K562 (cell line): ENCODE results near the gene CCSER1. TPM values are rescaled to one million over a fixed set of nuclear protein-coding genes. Genes with fewer than 3 reads are reported as not detected.

Experiments used
- ATAC-seq: fragments of 200-7000 bp; cut with Tn5 transposase; 3 replicates; pipeline ENCODE4 v1.9.1; 2020; ENCODE audit warnings: moderate library complexity
- BruUV-seq: library from RNA; stranded (reverse); fragments of 400-500 nt; replicated peaks from 2 replicates; lab custom pipeline; 2021; lab: Mats Ljungman, UMichigan
- CTCF ChIA-PET: fragments of 300-600 bp; formaldehyde crosslinking; extraction: SDS; loops from one replicate; lab custom pipeline; 2021; ENCODE audit warnings: low intra/inter-chr PET ratio; lab: Yijun Ruan, JAX
- POLR2A ChIA-PET: fragments of 300-600, 350-650 bp; sonication (Branson Sonifier 250); formaldehyde crosslinking; extraction: SDS; loops from one replicate; lab custom pipeline; 2021; ENCODE audit warnings: antibody characterized with exemption, inconsistent platforms; lab: Yijun Ruan, JAX
- DNase-seq, 4 experiments: peaks; one replicate each; pipeline versions ENCODE4 v3.0.0 to v3.0.0-alpha.2; 2011 to 2018; ENCODE audit warnings: low spot score in 3 of 4, mixed read lengths in 3 of 4; ENCODE audit errors: extremely low read depth in 1 of 4
- FAIRE-seq: peaks from 2 replicates; lab custom pipeline; 2011; peaks lifted over from hg19 to GRCh38; lab: Jason Lieb, UNC
- H2AFZ ChIP-seq: 2 replicates; pipeline ENCODE4 v1.6.0; 2011; ENCODE audit warnings: low read depth, low read length, control low read depth, inconsistent platforms
- H3K27ac ChIP-seq: fragments of 200-600 bp; 3 replicates; pipeline ENCODE4 v1.8.0; 2011; ENCODE audit warnings: low read depth, mild to moderate bottlenecking, control low read depth, inconsistent platforms, low read length, moderate library complexity, mixed read lengths; ENCODE audit errors: extremely low read depth
- H3K27me3 ChIP-seq, 2 experiments: fragments of 300-600 bp in 1 of 2; 2 replicates in 1 of 2; 3 replicates in 1 of 2; pipeline versions ENCODE4 v1.6.0 to v1.8.0; 2011; ENCODE audit warnings: inconsistent platforms in 2 of 2, low read length in 2 of 2, mild to moderate bottlenecking in 1 of 2, mixed read lengths in 1 of 2, moderate library complexity in 1 of 2; ENCODE audit not compliant: control insufficient read depth in 2 of 2, insufficient read depth in 2 of 2
- H3K36me3 ChIP-seq: fragments of 300-600 bp; 3 replicates; pipeline ENCODE4 v1.8.0; 2011; ENCODE audit warnings: mild to moderate bottlenecking, low read length, inconsistent platforms; ENCODE audit not compliant: control insufficient read depth, insufficient read depth
- H3K4me1 ChIP-seq, 2 experiments: fragments of 200-600 bp in 1 of 2; replicated peaks in 1 of 2; 2 replicates in 1 of 2; 3 replicates in 1 of 2; pipeline versions ENCODE4 v1.5.1 to v1.8.0; 2011; ENCODE audit warnings: inconsistent platforms in 2 of 2, low read length in 2 of 2, mild to moderate bottlenecking in 1 of 2, mixed read lengths in 1 of 2, moderate library complexity in 1 of 2; ENCODE audit not compliant: control insufficient read depth in 2 of 2, insufficient read depth in 2 of 2
- H3K4me2 ChIP-seq: 2 replicates; pipeline ENCODE4 v1.6.1; 2011; ENCODE audit warnings: low read length, control low read depth, inconsistent platforms, mixed read lengths; ENCODE audit not compliant: insufficient read depth
- H3K4me3 ChIP-seq: fragments of 200-600 bp; sonication (generic), shearing (Covaris generic); 2 replicates; pipeline ENCODE4 v1.5.1; 2016; ENCODE audit warnings: control low read depth, inconsistent platforms
- H3K79me2 ChIP-seq: fragments of 200-600 bp; 3 replicates; pipeline ENCODE4 v1.8.0; 2011; ENCODE audit warnings: low read length, inconsistent platforms; ENCODE audit not compliant: control insufficient read depth, insufficient read depth
- H3K9ac ChIP-seq, 2 experiments: 2 replicates each; pipeline versions ENCODE4 v1.6.0 to v1.6.1; 2011; ENCODE audit warnings: low read depth in 2 of 2, low read length in 2 of 2, control low read depth in 1 of 2, inconsistent platforms in 1 of 2, mild to moderate bottlenecking in 1 of 2, mixed read lengths in 1 of 2; ENCODE audit not compliant: insufficient read depth in 1 of 2
- H3K9me1 ChIP-seq: one replicate; pipeline ENCODE4 v1.6.0; 2011; ENCODE audit warnings: inconsistent platforms, mild to moderate bottlenecking, low read length, moderate library complexity; ENCODE audit not compliant: control insufficient read depth, insufficient read depth
- H3K9me3 ChIP-seq: replicated peaks from 2 replicates; pipeline ENCODE4 v1.5.1; 2011; ENCODE audit warnings: low read depth, low read length, inconsistent platforms; ENCODE audit not compliant: control insufficient read depth, insufficient read depth
- H4K20me1 ChIP-seq: replicated peaks from 2 replicates; pipeline ENCODE4 v1.6.1; 2011; ENCODE audit warnings: low read length, inconsistent platforms, mixed read lengths; ENCODE audit not compliant: control insufficient read depth, insufficient read depth
- ARID1B ChIP-seq: fragments of 450-650 bp; IDR thresholded peaks from 2 replicates; pipeline ENCODE4 v1.6.1; 2016; ENCODE audit warnings: antibody characterized with exemption, mild to moderate bottlenecking, inconsistent platforms
- BCL6 ChIP-seq: fragments of 250-450 bp; sonication (Bioruptor Pico); IDR thresholded peaks from 2 replicates; pipeline ENCODE4 v1.4.0; 2020
- CTCF ChIP-seq, 3 experiments: IDR thresholded peaks in 2 of 3; conservative IDR thresholded peaks in 1 of 3; 2 replicates each; pipeline ENCODE4 v1.5.1; 2011 to 2012; ENCODE audit warnings: low read length in 3 of 3, mild to moderate bottlenecking in 3 of 3, control low read depth in 2 of 3, improper control_type of control experiment in 1 of 3, inconsistent platforms in 1 of 3, low read depth in 1 of 3, mixed read lengths in 1 of 3, moderate library complexity in 1 of 3; ENCODE audit not compliant: insufficient read depth in 2 of 3
- FOXK2 ChIP-seq, 2 experiments: fragments of 450-650 bp; IDR thresholded peaks in 1 of 2; conservative IDR thresholded peaks in 1 of 2; 2 replicates each; pipeline ENCODE4 v1.6.1; 2016; ENCODE audit warnings: low read depth in 2 of 2, mild to moderate bottlenecking in 1 of 2
- MNT ChIP-seq, 2 experiments: fragments of 450-650 bp; conservative IDR thresholded peaks; 2 replicates each; pipeline ENCODE4 v1.6.1; 2017; ENCODE audit warnings: mild to moderate bottlenecking in 2 of 2, moderate library complexity in 2 of 2
- PHF21A ChIP-seq: fragments of 450-650 bp; IDR thresholded peaks from 2 replicates; pipeline ENCODE4 v1.6.1; 2017; ENCODE audit warnings: low read depth, borderline replicate concordance
- RB1 ChIP-seq: fragments of 450-650 bp; IDR thresholded peaks from 2 replicates; pipeline ENCODE4 v1.6.1; 2017; ENCODE audit warnings: low read depth, mild to moderate bottlenecking
- RBM17 ChIP-seq: fragments of 200-400 bp; formaldehyde crosslinking; IDR thresholded peaks from 2 replicates; pipeline ENCODE4 v1.6.1; 2017; ENCODE audit warnings: low read depth, mild to moderate bottlenecking, low read length, borderline replicate concordance
- RUNX1 ChIP-seq: sonication (generic); IDR thresholded peaks from 2 replicates; pipeline ENCODE4 v1.6.1; 2016; ENCODE audit warnings: antibody characterized with exemption, low read depth
- SETDB1 ChIP-seq: IDR thresholded peaks from one replicate; pipeline ENCODE4 v1.6.1; 2012; ENCODE audit warnings: low read length, control low read depth, inconsistent platforms
- SRSF1 ChIP-seq: fragments of 200-400 bp; formaldehyde crosslinking; IDR thresholded peaks from 2 replicates; pipeline ENCODE4 v1.6.1; 2017; ENCODE audit warnings: mild to moderate bottlenecking, low read depth, low read length, moderate library complexity
- TEAD4 ChIP-seq, 2 experiments: sonication (generic) in 1 of 2; formaldehyde crosslinking in 1 of 2; IDR thresholded peaks; 2 replicates each; pipeline versions ENCODE4 v1.6.1 to v1.8.0; 2012 to 2022; ENCODE audit warnings: borderline replicate concordance in 1 of 2, inconsistent platforms in 1 of 2, low read length in 1 of 2, mild to moderate bottlenecking in 1 of 2, missing genetic modification reagents in 1 of 2
- TFAP4 ChIP-seq: sonication (generic); formaldehyde crosslinking; IDR thresholded peaks from 2 replicates; pipeline ENCODE4 v1.8.0; 2022; ENCODE audit warnings: missing genetic modification reagents, mild to moderate bottlenecking, moderate library complexity, borderline replicate concordance
- TRIM28 ChIP-seq: fragments of 450-650 bp; IDR thresholded peaks from 2 replicates; pipeline ENCODE4 v1.6.1; 2017
- XRCC4 ChIP-seq: IDR thresholded peaks from one replicate; pipeline ENCODE4 v1.6.1; 2011; ENCODE audit not compliant: insufficient read depth, insufficient read length; ENCODE audit errors: extremely low read depth
- ZNF280B ChIP-seq: fragments of 250-450 bp; sonication (Bioruptor Pico); IDR thresholded peaks from 2 replicates; pipeline ENCODE4 v1.5.1; 2021; ENCODE audit warnings: mild to moderate bottlenecking
- ZNF316 ChIP-seq: fragments of 450-650 bp; IDR thresholded peaks from 2 replicates; pipeline ENCODE4 v1.6.1; 2016
- WGBS: fragments of 100-300 bp; shearing (Covaris generic); methylation state at CpG from one replicate; pipeline ENCODE4 v1.1.6; 2016; ENCODE audit warnings: low coverage, mixed read lengths; ENCODE audit not compliant: insufficient coverage; ENCODE audit errors: missing lambda C conversion rate; 5-methylcytosine and 5-hydroxymethylcytosine counted together
- in situ Hi-C: fragments of 300-500 bp; cut with MboI; formaldehyde crosslinking; loops from 4 replicates; pipeline ENCODE4 v1.15.0; 2018; ENCODE audit warnings: inconsistent platforms, mixed read lengths
- intact Hi-C: fragments of 100-400 bp; cut with micrococcal nuclease; formaldehyde crosslinking; loops from 2 replicates; pipeline ENCODE4 v1.14.2; 2022
- polyA plus RNA-seq, 8 experiments: library from polyadenylated mRNA; depleted of rRNA in 4 of 8; stranded (reverse) in 5 of 8; unstranded in 3 of 8; fragments of >200 nt; fragmentation: Nextera tagmentation in 2 of 8; fragmentation: Illumina TruSeq in 1 of 8; extraction: Ambion mirVana in 2 of 8; extraction: Trizol in 1 of 8; gene quantifications; 2 replicates each; pipeline versions ENCODE4 v1.2.1 to v1.2.3, GENCODE V29; 2011 to 2014; ENCODE audit warnings: inconsistent platforms in 1 of 8, missing spikeins in 1 of 8
- total RNA-seq, 7 experiments: library from RNA; depleted of rRNA in 6 of 7; stranded (reverse); fragments of >200 nt in 6 of 7; fragmentation: Illumina TruSeq in 2 of 7; extraction: Trizol in 2 of 7; gene quantifications; 2 replicates each; pipeline versions ENCODE4 v1.2.1 to v1.2.3, GENCODE V29; 2011 to 2021; ENCODE audit warnings: low replicate concordance in 1 of 7

The CCSER1 gene
- total and polyA plus RNA-seq, 9 of the 15 experiments (the other 6 are each of a cell fraction or from before 2014, with no cell fraction given) = not detected

GRCh38 chr4:90994851-90995574, 867.8 kb downstream of the CCSER1 start:
- Histone ChIP-seq H2AFZ (no peak overlapping the region), H3K79me2 (no peaks in the 10 kb centered on the region), H3K9me1 (no peaks in the 10 kb centered on the region), H3K4me1 (no peaks in the 10 kb centered on the region), H3K4me2 (no peak overlapping the region), H3K36me3 (no peaks in the 10 kb centered on the region), H3K4me3 (no peak overlapping the region), H3K27me3 (no peaks in the 10 kb centered on the region), H4K20me1 (no peaks in the 10 kb centered on the region), H3K27ac (no peak overlapping the region), H3K9ac (no peak overlapping the region), H3K9me3 (no peaks in the 10 kb centered on the region)
- in situ Hi-C loops = no loop called here
- POLR2A ChIA-PET = no interaction called here
- BruUV-seq = no TSS peak
- FAIRE-seq (no peak), ATAC-seq (no peak), DNase-seq (no peak)
- CTCF ChIA-PET = no interaction called here
- WGBS = 5% methylated on average over 1 of the region's 1 CpG
- intact Hi-C loops = no loop called here
- TF ChIP-seq SRSF1 = no peak
- TF ChIP-seq TRIM28 = no peak
- no peak for TF ChIP-seq RB1
- no peak for TF ChIP-seq RBM17
- TF ChIP-seq TEAD4 (IDR thresholded peaks at IDR 0.05; ENCODE audit: low read length) = no peak
- TF ChIP-seq TEAD4 (CRISPR knock-in tag; IDR thresholded peaks at IDR 0.05; ENCODE audit: borderline replicate concordance) = no peak
- TF ChIP-seq TFAP4 (CRISPR knock-in tag) = no peak
- no peak for TF ChIP-seq MNT (conservative IDR thresholded peaks at IDR 0.05)
- TF ChIP-seq ARID1B = no peak
- TF ChIP-seq RUNX1 = no peak
- no peak for TF ChIP-seq ZNF316
- no peak for TF ChIP-seq XRCC4
- TF ChIP-seq FOXK2 (conservative IDR thresholded peaks at IDR 0.05 in 1 of 2, IDR thresholded peaks at IDR 0.05 in 1 of 2; ENCODE audit: low read depth in 2 of 2) = no peak
- no peak for TF ChIP-seq BCL6
- no peak for TF ChIP-seq ZNF280B (CRISPR knock-in tag)
- no peak for TF ChIP-seq SETDB1
- TF ChIP-seq PHF21A = no peak
- TF ChIP-seq CTCF (IDR thresholded peaks at IDR 0.05 in 2 of 3, conservative IDR thresholded peaks at IDR 0.05 in 1 of 3; ENCODE audit: insufficient read depth in 2 of 3, low read depth in 1 of 3, low read length in 3 of 3) = no peak
